ENCODE data around the gene PRDM15.

DNA sequence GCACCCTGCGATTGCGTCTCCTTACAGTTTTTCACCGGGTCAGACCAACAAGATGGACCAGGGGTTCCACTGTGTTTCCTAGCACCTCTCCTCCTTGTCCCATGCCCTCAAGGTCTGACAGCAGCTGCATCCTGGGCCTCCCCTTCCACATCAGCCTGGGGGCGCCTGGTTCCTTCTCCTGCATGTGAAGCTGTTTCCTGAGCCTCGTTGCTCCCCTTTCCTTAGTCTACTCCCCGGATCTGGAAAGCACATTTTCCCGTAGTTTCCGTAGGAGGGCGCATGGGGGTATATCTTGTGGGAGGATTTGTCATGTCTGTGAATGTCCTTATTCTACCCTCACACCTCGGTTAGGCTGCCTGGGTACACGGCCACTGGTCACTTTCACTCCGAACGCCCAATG is 6.1 kb downstream of the PRDM15 start:
- no peak for TF ChIP-seq CTCF (IDR thresholded peaks at IDR 0.05)
- no peak for TF ChIP-seq TCF7L2 (IDR thresholded peaks at IDR 0.05; ENCODE audit: low read depth, low read length)
- TF ChIP-seq REST (IDR thresholded peaks at IDR 0.05; ENCODE audit: insufficient read depth in 1 of 2, low read depth in 2 of 2, low read length in 1 of 2), result no peak
- TF ChIP-seq POLR2AphosphoS5 (IDR thresholded peaks at IDR 0.05; ENCODE audit: low read depth, low read length), result no peak
- no peak for TF ChIP-seq SIN3A (IDR thresholded peaks at IDR 0.05; ENCODE audit: borderline replicate concordance, insufficient read depth, low read depth, low read length)
